GM12801 (cell line): ENCODE data around the gene CAPN5.

Experiments used
- CTCF ChIP-seq: IDR thresholded peaks from one replicate; pipeline ENCODE4 v1.5.1; 2011; ENCODE audit warnings: control low read depth; ENCODE audit not compliant: insufficient read length; ENCODE audit errors: extremely low read depth

Gene CAPN5

GRCh38 chr11:77138106-77138649 is 71.4 kb downstream of the CAPN5 start:
- no peak for TF ChIP-seq CTCF

- TF ChIP-seq CTCF, result no peak
Measured at GRCh38 chr11:77139201-77139600, 72.4 kb downstream of the CAPN5 start.

- no peak for TF ChIP-seq CTCF
Measured at GRCh38 chr11:77140231-77140851, 73.6 kb downstream of the CAPN5 start.

GRCh38 chr11:77141034-77141433 is 74.3 kb downstream of the CAPN5 start:
- TF ChIP-seq CTCF, result no peak

GRCh38 chr11:77141475-77141874 is 74.7 kb downstream of the CAPN5 start:
- no peak for TF ChIP-seq CTCF

- TF ChIP-seq CTCF, result no peak
Measured at GRCh38 chr11:77142091-77142975, 75.6 kb downstream of the CAPN5 start.

- TF ChIP-seq CTCF, result no peak
Measured at GRCh38 chr11:77143405-77144020, 76.7 kb downstream of the CAPN5 start.
